B cell (primary cell): Measurements from ENCODE around the gene MEOX2. TPM values are rescaled to one million over a fixed set of nuclear protein-coding genes. Genes with fewer than 3 reads are reported as not detected.

Experiments used
- ATAC-seq: fragments of 200-7000 bp; cut with Tn5 transposase; one replicate; pipeline ENCODE4 v1.10.0; 2021; ENCODE audit warnings: low read depth, mild to moderate bottlenecking, moderate number of reproducible peaks, moderate library complexity
- CTCF ChIA-PET: fragments of 350-600 bp; sonication (Branson Sonifier 250); formaldehyde crosslinking; loops from one replicate; lab custom pipeline; 2021; ENCODE audit warnings: antibody characterized with exemption, inconsistent platforms; lab: Charles Lee
- POLR2A ChIA-PET: fragments of 350-600 bp; sonication (Branson Sonifier 250); formaldehyde crosslinking; loops from one replicate; lab custom pipeline; 2021; ENCODE audit warnings: antibody characterized with exemption; lab: Charles Lee
- DNase-seq: peaks from one replicate; pipeline ENCODE4 v3.0.0; 2013
- H2AFZ ChIP-seq: 2 replicates; pipeline ENCODE4 v1.6.1; 2012; ENCODE audit warnings: mild to moderate bottlenecking, low read depth, low read length; ENCODE audit not compliant: insufficient read depth, poor library complexity, severe bottlenecking
- H3K27ac ChIP-seq, 2 donors: 1 replicate in 1 of 2; 2 replicates in 1 of 2; pipeline ENCODE4 v1.5.1; 2012 to 2013; ENCODE audit warnings: low read length in 2 of 2, mild to moderate bottlenecking in 2 of 2, moderate library complexity in 1 of 2
- H3K27me3 ChIP-seq, 4 experiments: fragments of 200-600 bp in 1 of 4; sonication (generic) in 1 of 4; replicated peaks in 1 of 4; 1 replicate in 2 of 4; 2 replicates in 2 of 4; pipeline versions ENCODE4 v1.6.1 to v1.7.0; 2013 to 2016; ENCODE audit warnings: low read length in 3 of 4, mild to moderate bottlenecking in 2 of 4, mixed read lengths in 1 of 4, moderate library complexity in 1 of 4; ENCODE audit not compliant: insufficient read depth in 4 of 4, control insufficient read depth in 3 of 4; ENCODE audit errors: control extremely low read depth in 1 of 4
- H3K36me3 ChIP-seq, 2 experiments: replicated peaks in 1 of 2; 1 replicate in 1 of 2; 2 replicates in 1 of 2; pipeline versions ENCODE4 v1.6.1 to v1.7.1; 2013; ENCODE audit warnings: low read length in 1 of 2; ENCODE audit not compliant: insufficient read depth in 2 of 2, control insufficient read depth in 1 of 2; ENCODE audit errors: control extremely low read depth in 1 of 2, extremely low read depth in 1 of 2
- H3K4me1 ChIP-seq, 2 donors: fragments of 200-600 bp in 1 of 2; sonication (generic) in 1 of 2; 1 replicate in 1 of 2; 2 replicates in 1 of 2; pipeline versions ENCODE4 v1.5.1 to v1.6.1; 2013 to 2017; ENCODE audit warnings: low read length in 2 of 2; ENCODE audit not compliant: control insufficient read depth in 2 of 2, insufficient read depth in 2 of 2
- H3K4me2 ChIP-seq: replicated peaks from 2 replicates; pipeline ENCODE3; 2012; ENCODE audit warnings: mild to moderate bottlenecking, low read depth, low read length; ENCODE audit not compliant: poor library complexity, severe bottlenecking
- H3K4me3 ChIP-seq, 5 experiments: fragments of 200-600 bp in 1 of 5; sonication (generic) in 1 of 5; 1 replicate in 3 of 5; 2 replicates in 2 of 5; pipeline versions ENCODE4 v1.5.1 to v1.7.0; 2011 to 2016; ENCODE audit warnings: low read length in 4 of 5, mild to moderate bottlenecking in 4 of 5, low read depth in 2 of 5, control low read depth in 1 of 5, moderate library complexity in 1 of 5; ENCODE audit not compliant: insufficient read depth in 1 of 5; ENCODE audit errors: control extremely low read depth in 1 of 5, extremely low read depth in 1 of 5
- H3K79me2 ChIP-seq: fragments of 200-600 bp; sonication (generic); one replicate; pipeline ENCODE4 v1.6.0; 2016; ENCODE audit warnings: low read length; ENCODE audit not compliant: control insufficient read depth, insufficient read depth
- H3K9ac ChIP-seq: fragments of 200-600 bp; sonication (generic); 2 replicates; pipeline ENCODE4 v1.6.1; 2017; ENCODE audit warnings: mild to moderate bottlenecking, low read length, moderate library complexity
- H3K9me3 ChIP-seq, 3 donors: one replicate each; pipeline versions ENCODE4 v1.6.1 to v1.7.1; 2013; ENCODE audit warnings: low read length in 2 of 3; ENCODE audit not compliant: control insufficient read depth in 2 of 3, insufficient read depth in 1 of 3; ENCODE audit errors: control extremely low read depth in 1 of 3
- H4K20me1 ChIP-seq: 2 replicates; pipeline ENCODE4 v1.6.0; 2012; ENCODE audit warnings: mild to moderate bottlenecking, low read length; ENCODE audit not compliant: insufficient read depth, control insufficient read depth, poor library complexity, severe bottlenecking
- H3K27ac Mint-ChIP-seq: one replicate; pipeline ENCODE4 v1.8.0; 2021; ENCODE audit warnings: mixed read lengths
- H3K27me3 Mint-ChIP-seq: one replicate; pipeline ENCODE4 v1.8.0; 2021; ENCODE audit warnings: mixed read lengths
- H3K4me1 Mint-ChIP-seq: one replicate; pipeline ENCODE4 v1.8.0; 2021; ENCODE audit warnings: mixed read lengths
- H3K4me3 Mint-ChIP-seq: one replicate; pipeline ENCODE4 v1.8.0; 2021; ENCODE audit warnings: mixed read lengths
- H3K9me3 Mint-ChIP-seq: one replicate; pipeline ENCODE4 v1.8.0; 2022; ENCODE audit warnings: mixed read lengths; ENCODE audit not compliant: insufficient read depth
- CTCF ChIP-seq: fragments of 200-600 bp; IDR thresholded peaks from one replicate; pipeline ENCODE4 v1.8.0; 2022; ENCODE audit warnings: antibody characterized with exemption, mild to moderate bottlenecking
- EZH2 ChIP-seq: IDR thresholded peaks from 2 replicates; pipeline ENCODE4 v1.6.1; 2012; ENCODE audit warnings: borderline replicate concordance, low read depth, mild to moderate bottlenecking, moderate library complexity, low read length; ENCODE audit not compliant: insufficient read depth, poor library complexity, severe bottlenecking
- WGBS: methylation state at CpG from one replicate; pipeline ENCODE4 v1.1.5; 2013; ENCODE audit warnings: missing lambda C conversion rate; ENCODE audit not compliant: insufficient coverage; 5-methylcytosine and 5-hydroxymethylcytosine counted together
- intact Hi-C: fragments of 100-400 bp; cut with micrococcal nuclease; formaldehyde crosslinking; loops from one replicate; pipeline ENCODE4 v1.10.0; 2022
- polyA plus RNA-seq: library from polyadenylated mRNA; depleted of rRNA; stranded (reverse); fragments of >200 nt; gene quantifications from 2 replicates; pipeline ENCODE4 v1.2.3, GENCODE V29; 2012
- total RNA-seq, 2 donors: library from RNA; stranded (reverse); fragments of 120-200 nt in 1 of 2; gene quantifications; 1 replicate in 1 of 2; 2 replicates in 1 of 2; pipeline versions ENCODE4 v1.2.3 to v1.2.4, GENCODE V29; 2013 to 2022

Gene MEOX2
- total and polyA plus RNA-seq, 2 donors (not counting 1 experiment from before 2014, with no cell fraction given): not detected

GRCh38 chr7:15684871-15685270, 1.6 kb downstream of the MEOX2 start:
- Histone ChIP-seq H3K27me3 (peaks cover 0 to 25% (median 8%) of the 10 kb centered on the region in 4 experiments), H3K79me2 (no peaks in the 10 kb centered on the region), H4K20me1 (no peaks in the 10 kb centered on the region), H3K27ac (no peak overlapping the region), H3K4me1 (no peaks in the 10 kb centered on the region), H3K4me3 (no peak overlapping the region), H3K36me3 (no peaks in the 10 kb centered on the region), H2AFZ (no peak overlapping the region), H3K9me3 (peaks cover 0 to 7% (median 0%) of the 10 kb centered on the region in 3 donors), H3K9ac (no peak overlapping the region), H3K4me2 (no peak overlapping the region)
- H3K27me3 Mint-ChIP-seq: peaks cover 33% of the 10 kb centered on the region
- 0% methylated on average over 3 of the region's 9 CpGs for WGBS
- ChIA-PET CTCF (no interaction called here), POLR2A (no interaction called here)
- ATAC-seq (no peak), DNase-seq (no peak)
- no peak overlapping the region for H3K27ac Mint-ChIP-seq
- intact Hi-C loops: no loop called here
- no peaks in the 10 kb centered on the region for H3K4me1 Mint-ChIP-seq
- no peak overlapping the region for H3K4me3 Mint-ChIP-seq
- H3K9me3 Mint-ChIP-seq: no peaks in the 10 kb centered on the region
- TF ChIP-seq CTCF (no peak), EZH2 (no peak)

GRCh38 chr7:15684111-15684800, 2.2 kb downstream of the MEOX2 start:
- H3K79me2 ChIP-seq: no peaks in the 10 kb centered on the region
- no peak for DNase-seq

More at GRCh38 chr7:15684111-15684800, 2.2 kb downstream of the MEOX2 start:
- Mint-ChIP-seq H3K4me3 (no peak overlapping the region), H3K27me3 (peaks cover 33% of the 10 kb centered on the region), H3K9me3 (no peaks in the 10 kb centered on the region), H3K4me1 (no peaks in the 10 kb centered on the region), H3K27ac (no peak overlapping the region)
- H3K36me3 ChIP-seq: no peaks in the 10 kb centered on the region
- ChIA-PET POLR2A (no interaction called here), CTCF (no interaction called here)
- H3K4me2 ChIP-seq: no peak overlapping the region
- peaks cover 0 to 7% (median 0%) of the 10 kb centered on the region in 3 donors for H3K9me3 ChIP-seq
- H3K4me1 ChIP-seq: no peaks in the 10 kb centered on the region
- H3K9ac ChIP-seq: no peak overlapping the region
- no peak overlapping the region for H3K4me3 ChIP-seq
- WGBS: 89% methylated on average over 3 of the region's 8 CpGs
- H4K20me1 ChIP-seq: no peaks in the 10 kb centered on the region
- no peak overlapping the region for H2AFZ ChIP-seq
- peaks cover 0 to 25% (median 8%) of the 10 kb centered on the region in 4 experiments for H3K27me3 ChIP-seq
- no peak for TF ChIP-seq EZH2
- no peak for TF ChIP-seq CTCF
- ATAC-seq: no peak
- no peak overlapping the region for H3K27ac ChIP-seq
- intact Hi-C loops: no loop called here
